ENCODE results near the gene EFCAB6.

DNA sequence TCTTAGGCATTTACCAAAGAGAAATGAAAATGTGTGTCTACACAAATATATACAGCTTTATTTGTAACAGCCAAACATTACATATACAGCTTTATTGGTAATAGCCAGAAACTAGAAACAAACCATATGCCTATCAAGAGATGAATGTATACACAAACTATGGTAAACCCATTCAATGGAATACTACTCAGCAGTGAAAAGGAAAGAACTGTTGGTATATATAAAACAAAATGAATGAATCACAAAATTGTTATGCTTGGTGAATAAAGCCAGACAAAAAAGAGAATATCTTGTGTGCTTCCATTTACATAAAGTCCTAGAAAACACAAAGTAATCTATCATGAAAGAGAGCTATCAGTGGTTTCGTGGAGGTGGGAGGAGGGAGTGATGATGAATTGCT lies 142.9 kb downstream of the EFCAB6 start:
- TF ChIP-seq, protein P1, sequence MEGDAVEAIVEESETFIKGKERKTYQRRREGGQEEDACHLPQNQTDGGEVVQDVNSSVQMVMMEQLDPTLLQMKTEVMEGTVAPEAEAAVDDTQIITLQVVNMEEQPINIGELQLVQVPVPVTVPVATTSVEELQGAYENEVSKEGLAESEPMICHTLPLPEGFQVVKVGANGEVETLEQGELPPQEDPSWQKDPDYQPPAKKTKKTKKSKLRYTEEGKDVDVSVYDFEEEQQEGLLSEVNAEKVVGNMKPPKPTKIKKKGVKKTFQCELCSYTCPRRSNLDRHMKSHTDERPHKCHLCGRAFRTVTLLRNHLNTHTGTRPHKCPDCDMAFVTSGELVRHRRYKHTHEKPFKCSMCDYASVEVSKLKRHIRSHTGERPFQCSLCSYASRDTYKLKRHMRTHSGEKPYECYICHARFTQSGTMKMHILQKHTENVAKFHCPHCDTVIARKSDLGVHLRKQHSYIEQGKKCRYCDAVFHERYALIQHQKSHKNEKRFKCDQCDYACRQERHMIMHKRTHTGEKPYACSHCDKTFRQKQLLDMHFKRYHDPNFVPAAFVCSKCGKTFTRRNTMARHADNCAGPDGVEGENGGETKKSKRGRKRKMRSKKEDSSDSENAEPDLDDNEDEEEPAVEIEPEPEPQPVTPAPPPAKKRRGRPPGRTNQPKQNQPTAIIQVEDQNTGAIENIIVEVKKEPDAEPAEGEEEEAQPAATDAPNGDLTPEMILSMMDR (conservative IDR thresholded peaks at IDR 0.05): no peak
- TF ChIP-seq EZH2 (IDR thresholded peaks at IDR 0.05; ENCODE audit: low read depth): no peak

Measured in PC-9 (cell line).